ENCODE measurements around the gene RBMS3.

GRCh38 chr3:29731050-29731449 lies 450.2 kb downstream of the RBMS3 start:
- TF ChIP-seq CTCF (IDR thresholded peaks at IDR 0.05), result no peak
- no peak for TF ChIP-seq EP300 (IDR thresholded peaks at IDR 0.05)
- no peak for TF ChIP-seq POLR2A (IDR thresholded peaks at IDR 0.05)

Measured in upper lobe of left lung (tissue), 4 donors.